H1 (cell line): Measurements from ENCODE around the gene MOB2. TPM values are rescaled to one million over a fixed set of nuclear protein-coding genes. Genes with fewer than 3 reads are reported as not detected.
A peak's percentile ranks its signal among the peaks of the same experiment; 100 is the strongest.

Experiments used
- CTCF ChIA-PET: fragments of 300-600 bp; sonication (Branson Sonifier 250); formaldehyde crosslinking; loops from one replicate; lab custom pipeline; 2021; ENCODE audit not compliant: partially characterized antibody; lab: Charles Lee
- POLR2A ChIA-PET: fragments of 300-600 bp; sonication (Branson Sonifier 250); formaldehyde crosslinking; loops from one replicate; lab custom pipeline; 2021; ENCODE audit warnings: inconsistent platforms; ENCODE audit not compliant: partially characterized antibody; lab: Charles Lee
- DNase-seq, 2 experiments: peaks; one replicate each; pipeline versions ENCODE4 v3.0.0 to v3.0.0-alpha.2; 2010 to 2022; ENCODE audit warnings: low spot score in 2 of 2, low read depth in 1 of 2, mixed read lengths in 1 of 2
- FAIRE-seq: peaks from 2 replicates; lab custom pipeline; 2011; peaks lifted over from hg19 to GRCh38; lab: Jason Lieb, UNC
- H2AFZ ChIP-seq: 2 replicates; pipeline ENCODE4 v1.8.1; 2012; ENCODE audit warnings: low read length, inconsistent platforms
- H2AK5ac ChIP-seq: 2 replicates; pipeline ENCODE4 v1.6.1; 2013; ENCODE audit warnings: low read depth, low read length
- H2BK120ac ChIP-seq: replicated peaks from 2 replicates; pipeline ENCODE3; 2013; ENCODE audit warnings: low read depth, low read length, inconsistent platforms
- H2BK12ac ChIP-seq: 2 replicates; pipeline ENCODE4 v1.6.1; 2013; ENCODE audit warnings: low read depth, low read length
- H2BK15ac ChIP-seq: 2 replicates; pipeline ENCODE4 v1.6.1; 2013; ENCODE audit warnings: low read length
- H2BK20ac ChIP-seq: 2 replicates; pipeline ENCODE4 v1.6.1; 2013; ENCODE audit warnings: low read length
- H2BK5ac ChIP-seq: 2 replicates; pipeline ENCODE4 v1.6.1; 2013; ENCODE audit warnings: low read depth, low read length
- H3K14ac ChIP-seq: 2 replicates; pipeline ENCODE4 v1.6.1; 2013; ENCODE audit warnings: inconsistent platforms; ENCODE audit not compliant: insufficient read length
- H3K18ac ChIP-seq: 2 replicates; pipeline ENCODE4 v1.6.1; 2013; ENCODE audit warnings: low read length; ENCODE audit errors: extremely low read depth
- H3K23ac ChIP-seq: 2 replicates; pipeline ENCODE4 v1.6.1; 2013; ENCODE audit warnings: inconsistent platforms; ENCODE audit not compliant: insufficient read length
- H3K23me2 ChIP-seq: 2 replicates; pipeline ENCODE4 v1.6.1; 2013; ENCODE audit warnings: low read depth, low read length
- H3K27ac ChIP-seq: 2 replicates; pipeline ENCODE4 v1.6.1; 2011; ENCODE audit warnings: low read depth, low read length, inconsistent platforms
- H3K27me3 ChIP-seq, 4 experiments: replicated peaks in 1 of 4; 1 replicate in 1 of 4; 2 replicates in 3 of 4; pipeline versions ENCODE4 v1.6.1 to v1.8.1; 2011 to 2013; ENCODE audit warnings: low read length in 3 of 4, mild to moderate bottlenecking in 3 of 4, inconsistent platforms in 2 of 4, mixed read lengths in 2 of 4, moderate library complexity in 1 of 4; ENCODE audit not compliant: control insufficient read depth in 3 of 4, insufficient read depth in 3 of 4; ENCODE audit errors: extremely low read depth in 1 of 4
- H3K36me3 ChIP-seq, 4 experiments: 2 replicates each; pipeline versions ENCODE4 v1.6.1 to v1.8.1; 2011 to 2013; ENCODE audit warnings: mild to moderate bottlenecking in 4 of 4, low read length in 3 of 4, moderate library complexity in 2 of 4, control low read depth in 1 of 4, inconsistent platforms in 1 of 4; ENCODE audit not compliant: insufficient read depth in 4 of 4, control insufficient read depth in 2 of 4
- H3K4ac ChIP-seq: replicated peaks from 2 replicates; pipeline ENCODE3; 2013; ENCODE audit warnings: low read length, low read depth, mixed read lengths, inconsistent platforms; ENCODE audit not compliant: insufficient read length
- H3K4me1 ChIP-seq, 4 experiments: replicated peaks in 1 of 4; 1 replicate in 1 of 4; 2 replicates in 3 of 4; pipeline versions ENCODE4 v1.6.1 to v1.8.1; 2011 to 2013; ENCODE audit warnings: low read length in 3 of 4, inconsistent platforms in 2 of 4, mixed read lengths in 1 of 4; ENCODE audit not compliant: insufficient read depth in 4 of 4, control insufficient read depth in 3 of 4
- H3K4me2 ChIP-seq, 2 experiments: 2 replicates each; pipeline versions ENCODE4 v1.6.1 to v1.8.1; 2011 to 2013; ENCODE audit warnings: low read depth in 2 of 2, low read length in 2 of 2, control low read depth in 1 of 2, inconsistent platforms in 1 of 2, mild to moderate bottlenecking in 1 of 2; ENCODE audit not compliant: insufficient read depth in 1 of 2
- H3K4me3 ChIP-seq, 4 experiments: fragments of 200-600, 300-600 bp in 1 of 4; sonication (generic), shearing (Covaris generic), sonication (Bioruptor Twin) in 1 of 4; 2 replicates each; pipeline versions ENCODE4 v1.5.1 to v1.8.1; 2011 to 2016; ENCODE audit warnings: low read length in 4 of 4, low read depth in 3 of 4, control low read depth in 2 of 4, inconsistent platforms in 2 of 4, mild to moderate bottlenecking in 2 of 4, mixed read lengths in 1 of 4, moderate library complexity in 1 of 4; ENCODE audit not compliant: insufficient read depth in 2 of 4; ENCODE audit errors: extremely low read depth in 1 of 4
- H3K56ac ChIP-seq: replicated peaks from 2 replicates; pipeline ENCODE3; 2013; ENCODE audit warnings: low read depth, mild to moderate bottlenecking, mixed read lengths, low read length, inconsistent platforms; ENCODE audit not compliant: insufficient read length
- H3K79me1 ChIP-seq: 2 replicates; pipeline ENCODE4 v1.6.1; 2013; ENCODE audit warnings: low read depth, low read length, control low read depth
- H3K79me2 ChIP-seq, 2 experiments: 2 replicates each; pipeline versions ENCODE4 v1.6.1 to v1.8.1; 2012 to 2013; ENCODE audit warnings: low read length in 2 of 2, mild to moderate bottlenecking in 2 of 2, inconsistent platforms in 1 of 2; ENCODE audit not compliant: insufficient read depth in 2 of 2, control insufficient read depth in 1 of 2
- H3K9ac ChIP-seq, 4 experiments: replicated peaks in 1 of 4; 1 replicate in 1 of 4; 2 replicates in 3 of 4; pipeline versions ENCODE4 v1.6.1 to v1.8.1; 2011 to 2013; ENCODE audit warnings: low read depth in 3 of 4, low read length in 3 of 4, control low read depth in 2 of 4, mild to moderate bottlenecking in 2 of 4, moderate library complexity in 2 of 4, inconsistent platforms in 1 of 4; ENCODE audit errors: extremely low read depth in 1 of 4
- H3K9me3 ChIP-seq, 2 experiments: 2 replicates each; pipeline versions ENCODE4 v1.6.1 to v1.8.1; 2012 to 2013; ENCODE audit warnings: mild to moderate bottlenecking in 2 of 2, moderate library complexity in 2 of 2, control low read depth in 1 of 2, inconsistent platforms in 1 of 2, low read depth in 1 of 2, low read length in 1 of 2, mixed read lengths in 1 of 2; ENCODE audit not compliant: insufficient read depth in 2 of 2
- H4K20me1 ChIP-seq, 2 experiments: replicated peaks in 1 of 2; 2 replicates each; pipeline versions ENCODE3 to v1.8.1; 2011 to 2013; ENCODE audit warnings: inconsistent platforms in 2 of 2, low read length in 2 of 2, mild to moderate bottlenecking in 1 of 2; ENCODE audit not compliant: insufficient read depth in 2 of 2, control insufficient read depth in 1 of 2
- H4K5ac ChIP-seq: 2 replicates; pipeline ENCODE4 v1.6.1; 2013; ENCODE audit warnings: low read length, low read depth, mixed read lengths, inconsistent platforms; ENCODE audit not compliant: insufficient read length
- H4K8ac ChIP-seq: 2 replicates; pipeline ENCODE4 v1.8.0; 2013; ENCODE audit warnings: mild to moderate bottlenecking, moderate library complexity, low read length, inconsistent platforms; ENCODE audit not compliant: insufficient read depth; ENCODE audit errors: extremely low read depth
- H4K91ac ChIP-seq: replicated peaks from 2 replicates; pipeline ENCODE3; 2013; ENCODE audit warnings: low read length, mixed read lengths, inconsistent platforms; ENCODE audit not compliant: insufficient read length
- GABPA ChIP-seq: IDR thresholded peaks from 2 replicates; pipeline ENCODE4 v1.6.1; 2011; ENCODE audit warnings: mild to moderate bottlenecking, low read length, moderate library complexity, borderline replicate concordance; ENCODE audit not compliant: insufficient read depth
- HDAC6 ChIP-seq: IDR thresholded peaks from one replicate; pipeline ENCODE4 v1.7.1; 2012; ENCODE audit warnings: low read depth, mild to moderate bottlenecking, inconsistent platforms, low read length, moderate library complexity
- MAFK ChIP-seq: IDR thresholded peaks from 2 replicates; pipeline ENCODE4 v1.6.1; 2012; ENCODE audit warnings: low read depth, mild to moderate bottlenecking, improper control_type of control experiment, low read length
- PHF8 ChIP-seq: fragments of 200-600 bp; sonication (generic); conservative IDR thresholded peaks from 2 replicates; pipeline ENCODE4 v1.7.1; 2012; ENCODE audit warnings: low read depth, mild to moderate bottlenecking, inconsistent platforms, low read length, moderate library complexity
- SIX5 ChIP-seq: IDR thresholded peaks from 2 replicates; pipeline ENCODE4 v1.6.1; 2011; ENCODE audit warnings: mild to moderate bottlenecking, low read depth, low read length
- WGBS, 2 experiments: shearing (Covaris generic) in 1 of 2; methylation state at CpG; one replicate each; pipeline versions ENCODE4 v1.1.6 to v1.1.7; 2013 to 2015; ENCODE audit warnings: low lambda C conversion rate in 2 of 2, mixed read lengths in 2 of 2, inconsistent platforms in 1 of 2, low coverage in 1 of 2, missing lambda C conversion rate in 1 of 2; ENCODE audit not compliant: insufficient replicate concordance in 2 of 2, insufficient coverage in 1 of 2, insufficient read length in 1 of 2; ENCODE audit errors: extremely low coverage in 1 of 2, missing lambda C conversion rate in 1 of 2; 5-methylcytosine and 5-hydroxymethylcytosine counted together
- long read RNA-seq, 2 experiments: library from RNA in 1 of 2; library from capped mRNA in 1 of 2; stranded (forward); transcript quantifications; one replicate each; pipeline ENCODE4 v2.0.0, GENCODE V29; 2021; ENCODE audit warnings: inconsistent platforms in 1 of 2
- polyA minus RNA-seq, 3 experiments: library from RNA; depleted of rRNA, polyadenylated mRNA; stranded (reverse); fragments of >200 nt; gene quantifications; 1 replicate in 2 of 3; 2 replicates in 1 of 3; pipeline ENCODE4 v1.2.3, GENCODE V29; 2011
- polyA plus RNA-seq, 7 experiments: library from polyadenylated mRNA; depleted of rRNA in 3 of 7; stranded (reverse) in 5 of 7; unstranded in 2 of 7; fragments of >200 nt in 5 of 7; fragments of 200-250 nt in 2 of 7; gene quantifications; 1 replicate in 5 of 7; 2 replicates in 1 of 7; 4 replicates in 1 of 7; pipeline versions ENCODE4 v1.2.1 to v1.2.3, GENCODE V29; 2011 to 2013; ENCODE audit warnings: missing spikeins in 2 of 7, mixed read lengths in 2 of 7
- total RNA-seq: library from RNA; stranded (reverse); fragmentation: NEBNext Ultra II Directional; extraction: Animal tissue kit (Norgen Biotek cat#: 25700); gene quantifications from 2 replicates; pipeline ENCODE4 v1.2.1, GENCODE V29; 2021

The MOB2 gene
- total RNA-seq = 18.3 and 18.6 TPM in 2 replicates
- 28.2 and 28.5 TPM in 2 replicates for polyA plus RNA-seq (2011; rRNA removed)
- 37.2 TPM for polyA plus RNA-seq (2011; cell fraction: cytosol; rRNA removed)
- 34.8 TPM for polyA plus RNA-seq (2011; cell fraction: nucleus; rRNA removed)
- 15.1 to 24.8 TPM (median 22.8 TPM) in 4 replicates for polyA plus RNA-seq (2012, experiment 1 of 2)
- polyA plus RNA-seq (2012, experiment 2 of 2) = 22.6 TPM
- 9.6 TPM for polyA plus RNA-seq (2013, experiment 1 of 2)
- 9.7 TPM for polyA plus RNA-seq (2013, experiment 2 of 2)
- 33.6 and 38.3 TPM in 2 replicates for polyA minus RNA-seq (2011; rRNA and poly(A)+ RNA removed)
- polyA minus RNA-seq (2011; cell fraction: cytosol; rRNA and poly(A)+ RNA removed) = 17.2 TPM
- 14.7 TPM for polyA minus RNA-seq (2011; cell fraction: nucleus; rRNA and poly(A)+ RNA removed)
- long read RNA-seq, experiment 1, partial matches to known transcripts = 2 of 11 reads
- long read RNA-seq, experiment 1, other reads (novel, unspliced or antisense) = 8 of 11 reads
- long read RNA-seq, experiment 2, partial matches to known transcripts = 3 of 14 reads
- long read RNA-seq, experiment 2, other reads (novel, unspliced or antisense) = 7 of 14 reads

- H3K18ac ChIP-seq = peak within 1 kb of the TSS; percentile 24; the same call in 1 of the 2 replicates
- no peaks in the 10 kb centered on the region for H3K27me3 ChIP-seq
- H2BK12ac ChIP-seq = no peak within 1 kb of the TSS
- no peak within 1 kb of the TSS for H3K14ac ChIP-seq
- H3K9me3 ChIP-seq = no peaks in the 10 kb centered on the region
- no peaks in the 10 kb centered on the region for H3K36me3 ChIP-seq
- no peak within 1 kb of the TSS for H2BK20ac ChIP-seq
- no peak within 1 kb of the TSS for H3K4ac ChIP-seq
- peaks cover 10% of the 10 kb centered on the region for H3K79me1 ChIP-seq
- peak within 1 kb of the TSS; percentile 74; the same call in 1 of the 2 replicates for H4K8ac ChIP-seq
- H3K23ac ChIP-seq = no peak within 1 kb of the TSS
- ChIA-PET CTCF (interaction anchor here (1.1 to 1.5 kb wide), 2 partner anchors 13 to 16 kb away, joined by 3 read pairs; no protein-coding TSS in a partner anchor), POLR2A (no interaction called here)
- H3K4me2 ChIP-seq = no peak within 1 kb of the TSS
- peaks cover 0 to 25% of the 10 kb centered on the region in 2 experiments for H4K20me1 ChIP-seq
- no peak within 1 kb of the TSS for H2AFZ ChIP-seq
- H3K4me1 ChIP-seq = peaks cover 0 to 5% (median under 1%) of the 10 kb centered on the region in 4 experiments; a peak in 2 of 7 replicates
- 0 out of 2 replicates have a peak, but pooled peaks have one; percentile 25 for TF ChIP-seq GABPA
- no peak for TF ChIP-seq MAFK
- TF ChIP-seq PHF8 = no peak
- TF ChIP-seq HDAC6 = no peak
- no peak for TF ChIP-seq SIX5
- no peak within 1 kb of the TSS for H3K4me3 ChIP-seq
- H4K91ac ChIP-seq = no peak within 1 kb of the TSS
- no peak within 1 kb of the TSS for H3K56ac ChIP-seq
- no peak within 1 kb of the TSS for H2BK15ac ChIP-seq
- no peak for DNase-seq
- no peaks in the 10 kb centered on the region; a peak in 2 of 4 replicates for H3K79me2 ChIP-seq
- no peak within 1 kb of the TSS for H3K9ac ChIP-seq
- peak within 1 kb of the TSS; percentile 63 for H2BK5ac ChIP-seq
- WGBS, 2 experiments = 91% methylated on average over 26 of the region's 31 CpGs; no CpG with 5 or more reads in 1 of the 2 experiments
- H3K27ac ChIP-seq = no peak within 1 kb of the TSS
- no peak for FAIRE-seq
- 0 out of 2 replicates have a peak, but pooled peaks cover 1% of the 10 kb centered on the region for H3K23me2 ChIP-seq
- no peak within 1 kb of the TSS for H2AK5ac ChIP-seq
- no peak within 1 kb of the TSS for H4K5ac ChIP-seq
- H2BK120ac ChIP-seq = no peak within 1 kb of the TSS
Observed at GRCh38 chr11:1486054-1486825, at the start of gene MOB2. Gene MOB2, minus strand, starts transcription at chr11:1486779. Its CDS starts 223 bp downstream, at chr11:1486556.
